AG04450 (cell line): ENCODE results near the gene TMEM200A. TPM values are rescaled to one million over a fixed set of nuclear protein-coding genes. Genes with fewer than 3 reads are reported as not detected.
A peak's percentile ranks its signal among the peaks of the same experiment; 100 is the strongest.

Experiments used
- CTCF ChIA-PET: fragments of 300-600, 350-600 bp; formaldehyde crosslinking; extraction: SDS; loops from one replicate; lab custom pipeline; 2022; ENCODE audit warnings: antibody characterized with exemption, inconsistent platforms; lab: Charles Lee
- POLR2A ChIA-PET: fragments of 350-600 bp; formaldehyde crosslinking; extraction: SDS; loops from one replicate; lab custom pipeline; 2021; ENCODE audit warnings: antibody characterized with exemption, inconsistent platforms; lab: Yijun Ruan, JAX
- DNase-seq: peaks from one replicate; pipeline ENCODE4 v3.0.0-alpha.2; 2011; ENCODE audit warnings: low read depth, low spot score
- H3K27ac ChIP-seq: one replicate; pipeline ENCODE4 v1.5.1; 2012; ENCODE audit warnings: low read depth, low read length, control low read depth
- H3K27me3 ChIP-seq: one replicate; pipeline ENCODE4 v1.6.0; 2012; ENCODE audit warnings: low read length; ENCODE audit not compliant: control insufficient read depth, insufficient read depth
- H3K4me3 ChIP-seq: 2 replicates; pipeline ENCODE4 v1.5.1; 2011; ENCODE audit warnings: mild to moderate bottlenecking, low read depth, low read length, control low read depth
- H3K9me3 ChIP-seq: 2 replicates; pipeline ENCODE4 v1.5.1; 2012; ENCODE audit warnings: low read length; ENCODE audit not compliant: control insufficient read depth, insufficient read depth
- polyA plus RNA-seq: library from polyadenylated mRNA; depleted of rRNA; stranded (reverse); fragments of >200 nt; gene quantifications from 2 replicates; pipeline ENCODE4 v1.2.3, GENCODE V29; 2011
- TF ChIP-seq, protein P1 (sequence below): IDR thresholded peaks from 2 replicates; pipeline ENCODE4 v1.5.1; 2011; ENCODE audit warnings: low read depth, low read length, control low read depth, inconsistent platforms

TMEM200A gene
- polyA plus RNA-seq, 1 experiment, result 34.5 TPM

DNA sequence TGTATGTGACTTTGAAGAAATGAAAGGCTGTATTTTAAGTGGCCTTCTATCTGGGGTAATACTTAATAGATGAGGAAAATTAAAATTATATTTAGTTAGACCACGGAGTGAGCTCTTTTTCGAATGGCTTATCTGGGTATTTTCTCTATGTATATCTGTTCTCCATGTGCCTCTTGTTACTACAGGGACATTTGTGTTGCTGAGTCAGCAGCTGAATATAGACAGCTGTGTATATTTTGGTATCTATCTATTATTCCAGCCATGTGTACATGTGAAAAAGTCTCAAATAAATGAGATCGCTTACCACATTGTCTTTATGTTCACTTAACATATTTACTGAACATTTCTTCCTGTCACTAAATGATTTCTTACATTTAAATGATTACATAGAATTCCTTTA, 57.2 kb downstream of the TMEM200A start:
- TF ChIP-seq, protein P1, sequence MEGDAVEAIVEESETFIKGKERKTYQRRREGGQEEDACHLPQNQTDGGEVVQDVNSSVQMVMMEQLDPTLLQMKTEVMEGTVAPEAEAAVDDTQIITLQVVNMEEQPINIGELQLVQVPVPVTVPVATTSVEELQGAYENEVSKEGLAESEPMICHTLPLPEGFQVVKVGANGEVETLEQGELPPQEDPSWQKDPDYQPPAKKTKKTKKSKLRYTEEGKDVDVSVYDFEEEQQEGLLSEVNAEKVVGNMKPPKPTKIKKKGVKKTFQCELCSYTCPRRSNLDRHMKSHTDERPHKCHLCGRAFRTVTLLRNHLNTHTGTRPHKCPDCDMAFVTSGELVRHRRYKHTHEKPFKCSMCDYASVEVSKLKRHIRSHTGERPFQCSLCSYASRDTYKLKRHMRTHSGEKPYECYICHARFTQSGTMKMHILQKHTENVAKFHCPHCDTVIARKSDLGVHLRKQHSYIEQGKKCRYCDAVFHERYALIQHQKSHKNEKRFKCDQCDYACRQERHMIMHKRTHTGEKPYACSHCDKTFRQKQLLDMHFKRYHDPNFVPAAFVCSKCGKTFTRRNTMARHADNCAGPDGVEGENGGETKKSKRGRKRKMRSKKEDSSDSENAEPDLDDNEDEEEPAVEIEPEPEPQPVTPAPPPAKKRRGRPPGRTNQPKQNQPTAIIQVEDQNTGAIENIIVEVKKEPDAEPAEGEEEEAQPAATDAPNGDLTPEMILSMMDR, result no peak
- POLR2A ChIA-PET, result no interaction called here

DNA sequence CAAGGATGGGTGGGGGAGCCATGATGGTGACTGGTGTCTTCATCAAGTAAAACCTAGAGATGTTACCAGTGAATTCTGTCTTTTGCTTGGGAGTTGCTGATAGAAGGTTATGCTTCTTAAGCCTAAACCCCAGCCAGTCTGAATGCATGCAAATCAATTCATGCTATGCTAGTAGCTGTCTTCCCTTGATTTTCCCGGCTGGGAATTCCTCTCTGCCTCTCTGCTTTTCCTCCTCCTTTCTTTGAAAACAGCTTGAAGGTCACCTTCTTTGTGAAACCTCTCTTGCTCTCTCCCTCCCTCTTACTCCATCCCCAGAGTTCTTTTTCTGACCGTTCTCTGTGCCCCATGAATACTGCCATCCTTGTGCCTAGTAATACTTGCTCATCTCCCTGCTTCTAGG, 58.9 kb downstream of the TMEM200A start:
- no peaks in the 10 kb centered on the region for H3K27me3 ChIP-seq
- ChIA-PET POLR2A (no interaction called here), CTCF (interaction anchor here (1.5 kb wide), 1 partner anchor 102 kb away, joined by 3 read pairs; no protein-coding TSS in a partner anchor)
- no peak overlapping the region for H3K4me3 ChIP-seq
- H3K9me3 ChIP-seq, result no peaks in the 10 kb centered on the region
- DNase-seq, result no peak
- TF ChIP-seq, protein P1, result no peak
- H3K27ac ChIP-seq, result no peak overlapping the region

More for the DNA sequence above, 57.2 kb downstream of the TMEM200A start:
- CTCF ChIA-PET, result interaction anchor here (0.7 to 1.3 kb wide), 3 partner anchors 16 to 275 kb away, joined by 3 read pairs; partner anchors contain the start of gene TMEM200A
- Histone ChIP-seq H3K27ac (no peak overlapping the region), H3K4me3 (no peak overlapping the region), H3K9me3 (no peaks in the 10 kb centered on the region), H3K27me3 (no peaks in the 10 kb centered on the region)
- DNase-seq, result no peak

DNA sequence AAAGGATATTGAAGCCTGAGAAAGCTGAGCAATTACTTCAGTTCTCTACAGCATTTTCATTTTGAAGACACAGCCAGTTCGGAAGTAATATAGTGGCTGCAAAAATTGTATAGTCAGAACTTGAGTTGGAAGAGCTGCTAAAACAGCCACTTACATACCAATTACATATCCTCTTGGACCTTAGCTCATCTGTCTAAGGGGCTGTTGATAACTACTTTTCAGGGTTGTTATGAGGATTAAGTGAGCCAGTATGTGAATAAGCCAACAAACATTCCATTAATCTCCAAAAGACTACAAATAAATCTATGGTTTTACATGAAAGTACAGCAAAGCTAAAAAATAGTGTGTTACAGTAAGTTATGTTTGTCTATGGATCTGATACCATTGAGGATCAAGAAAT, 59.7 kb downstream of the TMEM200A start:
- no peak for DNase-seq
- H3K9me3 ChIP-seq, result no peaks in the 10 kb centered on the region
- no peak overlapping the region for H3K4me3 ChIP-seq
- H3K27ac ChIP-seq, result no peak overlapping the region
- ChIA-PET CTCF (interaction anchor here (1.5 kb wide), 1 partner anchor 103 kb away, joined by 3 read pairs; no protein-coding TSS in a partner anchor), POLR2A (interaction anchor here (1.1 kb wide), 1 partner anchor 8 kb away, joined by 5 read pairs; no protein-coding TSS in a partner anchor)
- H3K27me3 ChIP-seq, result no peaks in the 10 kb centered on the region
- TF ChIP-seq, protein P1, result no peak

DNA sequence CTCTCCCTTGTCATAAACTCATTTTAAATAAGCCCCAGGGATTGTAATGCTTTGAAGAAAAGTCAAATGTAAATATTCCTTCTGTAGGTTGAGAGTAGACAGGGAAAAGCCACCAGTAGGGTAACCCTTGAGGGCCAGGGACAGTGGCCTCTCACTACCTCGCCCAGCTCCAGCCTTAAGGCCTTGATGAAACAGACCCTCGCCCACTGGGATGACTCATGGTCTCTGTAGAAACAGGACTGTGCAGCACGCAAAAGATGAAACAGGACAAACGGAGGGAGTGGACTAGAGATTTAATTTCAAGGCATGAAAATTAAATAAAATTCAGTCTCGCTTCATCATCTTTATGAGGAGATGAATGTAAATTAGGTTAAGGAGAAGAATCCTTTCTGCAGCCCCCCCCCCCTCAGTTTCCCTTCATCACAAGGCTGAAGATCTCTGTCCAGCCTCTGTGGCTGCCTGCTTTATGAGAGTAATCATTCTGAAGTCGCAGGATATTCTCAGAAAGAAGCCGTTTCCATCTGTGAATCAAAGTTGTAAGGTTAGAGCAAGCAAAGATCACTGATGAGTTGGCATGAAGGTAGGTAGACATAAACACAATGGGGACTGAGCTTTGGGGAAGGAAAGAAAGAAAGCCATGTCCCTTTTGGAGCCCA, 60.4 kb downstream of the TMEM200A start:
- Histone ChIP-seq H3K27me3 (no peaks in the 10 kb centered on the region), H3K27ac (peak overlapping the region; percentile 41), H3K9me3 (no peaks in the 10 kb centered on the region), H3K4me3 (no peak overlapping the region)
- no peak for DNase-seq
- TF ChIP-seq, protein P1, result no peak
- ChIA-PET POLR2A (interaction anchor here (1.1 kb wide), 1 partner anchor 8 kb away, joined by 5 read pairs; no protein-coding TSS in a partner anchor), CTCF (interaction anchor here (0.6 to 1.5 kb wide), 2 partner anchors 60 to 104 kb away, joined by 3 to 5 read pairs; partner anchors contain the start of gene TMEM200A)

DNA sequence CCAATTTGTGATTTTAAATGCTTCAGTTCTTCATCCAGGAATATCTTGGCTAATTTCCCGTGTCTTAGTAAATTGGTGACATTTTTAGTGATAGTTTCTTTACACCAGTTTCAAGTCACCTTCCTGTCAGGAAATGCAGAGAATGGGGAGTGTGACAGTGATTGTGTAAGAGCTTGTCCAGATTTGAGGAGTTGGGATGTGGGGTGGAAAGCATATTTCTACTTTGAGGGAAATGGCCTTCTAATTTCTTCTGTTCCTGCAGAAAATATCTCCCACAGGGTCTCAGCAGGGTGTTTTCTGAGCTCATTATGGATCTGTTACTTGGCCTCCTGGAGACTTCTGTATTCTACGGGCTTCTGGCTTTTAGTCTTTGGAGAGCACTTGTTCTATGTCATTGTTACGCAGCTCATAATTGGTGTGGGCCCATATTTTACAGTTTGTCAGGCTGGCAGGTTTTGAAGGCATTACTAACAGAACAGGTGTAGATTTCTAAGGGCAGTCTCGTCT, 65.6 kb downstream of the TMEM200A start:
- no peak for DNase-seq
- no peak overlapping the region for H3K27ac ChIP-seq
- no peaks in the 10 kb centered on the region for H3K27me3 ChIP-seq
- TF ChIP-seq, protein P1, result no peak
- ChIA-PET CTCF (no interaction called here), POLR2A (no interaction called here)
- no peaks in the 10 kb centered on the region for H3K9me3 ChIP-seq
- H3K4me3 ChIP-seq, result no peak overlapping the region
